Activated gamma-delta T cell treated with anti-CD3 and anti-CD28 coated beads, Interleukin-2, amount 50 U/mL, for 16 hours (primary cell): ENCODE measurements around the gene MAN1C1.
A peak's percentile ranks its signal among the peaks of the same experiment; 100 is the strongest.

Source experiments
- DNase-seq: peaks from one replicate; pipeline ENCODE4 v3.0.0-alpha.2; 2020; ENCODE audit warnings: low read depth

The MAN1C1 gene

DNA sequence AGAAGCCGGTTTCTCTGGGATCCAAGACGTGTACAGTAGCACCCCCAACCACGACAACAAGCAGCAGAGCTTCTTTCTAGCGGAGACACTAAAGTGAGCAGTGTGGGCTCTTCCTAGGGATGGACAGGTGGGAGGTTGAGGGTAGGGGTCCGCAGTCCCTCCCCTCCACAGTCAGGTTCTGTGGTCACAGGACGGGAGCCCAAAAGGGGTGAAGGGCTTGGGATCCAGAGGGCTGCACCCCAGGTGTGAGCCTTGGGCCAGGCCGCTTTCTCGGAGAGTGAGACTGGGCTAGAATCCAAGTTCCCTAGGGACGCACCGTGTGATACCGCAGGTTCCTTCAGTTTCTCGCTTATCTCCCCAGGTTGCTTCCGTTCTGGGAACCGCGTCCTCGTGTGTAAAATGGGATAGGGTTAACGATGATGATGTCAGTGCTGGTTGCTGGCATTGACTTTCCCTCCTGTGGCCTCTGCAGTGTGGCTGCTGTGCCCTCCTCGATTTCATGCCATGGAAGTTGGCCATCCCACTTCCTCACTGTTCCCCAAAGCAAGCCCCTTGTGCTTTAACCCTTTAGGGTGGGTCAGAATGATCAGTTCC is 166.1 kb downstream of the MAN1C1 start:
- DNase-seq = no peak

DNA sequence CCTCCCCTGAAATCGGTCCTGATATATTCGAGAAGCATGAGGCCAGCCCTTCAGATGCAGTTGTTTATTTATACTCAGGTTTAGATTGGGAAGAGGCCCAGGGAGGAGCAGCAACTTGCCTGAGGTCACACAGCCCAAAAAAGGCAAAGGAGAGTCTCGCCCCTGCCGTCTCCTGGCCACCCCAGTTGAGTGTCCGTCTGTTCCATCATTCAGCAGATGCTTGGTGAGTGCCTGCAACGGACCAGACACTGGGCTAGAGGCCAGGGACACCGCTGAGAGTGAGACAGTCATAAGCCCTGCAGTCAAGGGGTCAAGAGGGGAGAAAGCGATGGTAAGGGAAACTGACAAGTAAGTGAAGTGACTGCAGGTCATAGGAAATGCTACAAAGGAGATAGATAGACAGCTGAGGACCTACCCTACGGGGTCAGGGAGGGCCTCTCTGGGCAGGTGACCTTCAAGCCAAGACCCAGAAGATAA is 168.0 kb downstream of the MAN1C1 start:
- no peak for DNase-seq

DNA sequence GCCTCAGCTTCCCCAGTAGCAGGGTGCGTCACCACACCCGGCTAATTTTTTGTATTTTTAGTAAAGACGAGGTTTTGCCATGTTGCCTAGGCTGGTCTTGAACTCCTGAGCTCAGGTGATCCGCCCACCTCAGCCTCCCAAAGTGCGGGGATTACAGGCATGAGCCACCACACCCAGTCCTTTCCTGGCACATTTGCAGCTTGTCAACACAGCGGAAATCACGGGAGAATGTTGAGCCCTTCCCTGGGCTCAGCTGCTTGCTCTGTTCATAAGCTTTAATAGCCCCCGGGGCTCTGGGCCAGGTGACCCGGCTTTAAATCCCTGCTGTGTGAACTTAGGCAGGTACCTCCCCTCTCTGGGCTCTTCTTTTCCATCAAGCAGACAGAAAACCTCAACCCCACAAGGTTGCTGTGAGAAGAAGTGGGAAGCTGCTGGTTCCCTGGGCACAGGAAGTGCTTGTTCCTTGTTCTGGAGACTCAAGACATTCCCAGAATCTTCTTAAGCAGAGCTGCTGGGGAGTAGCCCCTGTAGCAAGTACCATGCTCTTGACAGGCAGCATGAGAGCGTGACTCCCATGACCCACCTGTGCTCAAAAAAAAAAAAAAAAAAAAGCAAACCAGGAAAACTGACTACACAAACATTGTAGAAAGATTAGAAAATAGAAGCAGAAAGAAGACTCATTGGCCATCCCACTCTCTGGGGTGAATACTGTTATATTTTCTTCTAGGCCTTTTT is 168.9 kb downstream of the MAN1C1 start:
- no peak for DNase-seq

DNA sequence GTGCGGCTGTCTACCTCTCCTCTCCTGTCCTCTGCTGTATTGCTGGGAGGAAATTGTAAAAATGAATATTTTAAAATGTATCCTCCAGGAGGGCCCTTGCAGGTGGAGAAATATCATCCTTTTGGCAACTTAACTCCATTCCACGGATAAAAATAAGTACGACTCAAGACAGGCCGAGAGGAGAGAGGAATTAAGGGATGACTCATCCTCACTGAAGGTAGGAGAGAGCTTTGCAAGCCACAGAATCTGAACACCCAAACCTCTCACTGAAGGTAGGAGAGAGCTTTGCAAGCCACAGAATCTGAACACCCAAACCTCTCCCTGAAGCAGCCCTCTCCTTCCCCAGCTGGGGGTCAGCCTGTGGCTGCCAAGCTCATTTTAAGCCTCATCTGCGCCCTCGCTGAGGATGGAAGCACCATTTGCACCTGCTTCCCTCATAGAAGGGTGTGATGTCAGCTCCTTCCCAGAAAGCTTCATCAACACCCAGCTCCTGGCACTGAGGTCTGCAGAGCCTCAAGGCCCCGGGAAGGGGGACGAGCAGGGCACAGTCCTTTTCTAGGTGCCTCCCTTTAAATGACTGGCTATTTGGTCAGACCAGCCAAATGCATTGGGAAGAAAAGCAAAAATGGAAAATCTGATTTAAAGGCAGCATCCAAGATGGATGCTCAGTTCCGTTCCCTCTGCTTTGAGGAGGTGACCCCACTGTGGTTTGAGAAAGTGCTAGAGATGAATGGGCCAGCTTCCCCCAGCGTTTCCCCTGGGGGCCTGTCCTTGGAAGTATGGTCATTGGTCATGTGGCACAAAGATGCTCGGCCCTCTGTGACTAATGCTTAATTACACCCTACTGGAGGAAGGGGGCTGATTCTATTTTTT is 170.5 kb downstream of the MAN1C1 start:
- DNase-seq = no peak

DNA sequence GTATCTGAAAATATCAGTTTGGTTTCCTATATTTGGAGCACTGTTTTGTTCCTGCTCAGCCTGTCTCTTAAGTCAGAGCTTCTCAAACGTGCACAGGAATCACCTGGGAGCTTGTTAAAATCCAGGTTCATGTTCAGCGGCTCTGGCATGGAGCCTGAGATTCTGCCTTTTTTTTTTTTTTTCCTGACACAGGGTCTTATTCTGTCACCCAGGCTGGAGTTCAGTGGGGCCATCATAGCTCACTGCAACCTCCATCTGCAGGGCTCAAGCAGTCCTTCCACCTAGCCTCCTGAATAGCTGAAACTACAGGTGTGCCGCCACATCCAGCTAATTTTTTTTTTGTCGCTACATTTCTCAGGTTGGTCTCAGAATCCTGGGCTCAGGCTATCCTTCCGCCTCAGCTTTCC is 171.2 kb downstream of the MAN1C1 start:
- no peak for DNase-seq

DNA sequence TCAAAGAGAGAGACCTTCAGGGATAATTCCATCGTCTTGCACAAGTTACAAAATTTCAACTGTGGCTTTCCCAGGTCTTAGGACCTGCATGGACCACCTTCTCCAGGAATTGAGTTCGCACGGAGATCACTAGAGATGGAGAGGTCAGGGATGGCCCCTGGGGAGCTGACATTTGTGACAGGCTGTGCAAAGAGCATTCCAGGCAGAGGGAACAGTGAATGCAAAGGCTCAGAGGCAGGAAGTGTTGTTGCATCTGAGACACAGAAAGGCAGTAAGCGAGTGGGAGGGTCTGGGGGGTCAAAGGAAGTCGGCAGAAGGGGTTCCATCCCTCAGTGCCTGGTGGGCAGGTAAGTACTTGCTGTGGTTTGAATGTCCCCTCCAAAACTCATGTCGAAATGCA is 173.9 kb downstream of the MAN1C1 start:
- DNase-seq = no peak

DNA sequence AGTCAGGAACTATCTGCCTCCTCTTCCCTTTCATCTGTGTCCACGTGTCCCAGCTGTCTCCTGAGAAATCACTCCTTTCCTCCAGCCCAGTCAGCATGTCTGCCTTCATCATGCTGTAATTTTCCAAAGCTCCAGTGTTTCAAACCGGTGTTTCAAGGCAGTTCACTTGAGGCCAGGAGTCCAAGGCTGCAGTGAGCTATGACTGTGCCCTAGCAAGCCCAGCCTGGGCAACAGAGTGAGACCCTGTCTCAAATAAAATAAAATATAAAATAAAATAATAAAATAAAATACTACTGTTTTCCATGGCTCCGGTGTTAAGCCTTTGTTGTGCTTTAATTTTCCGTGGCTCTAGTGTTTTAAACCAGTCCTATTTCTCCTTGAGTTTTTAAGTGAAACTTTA is 175.5 kb downstream of the MAN1C1 start:
- DNase-seq = no peak

DNA sequence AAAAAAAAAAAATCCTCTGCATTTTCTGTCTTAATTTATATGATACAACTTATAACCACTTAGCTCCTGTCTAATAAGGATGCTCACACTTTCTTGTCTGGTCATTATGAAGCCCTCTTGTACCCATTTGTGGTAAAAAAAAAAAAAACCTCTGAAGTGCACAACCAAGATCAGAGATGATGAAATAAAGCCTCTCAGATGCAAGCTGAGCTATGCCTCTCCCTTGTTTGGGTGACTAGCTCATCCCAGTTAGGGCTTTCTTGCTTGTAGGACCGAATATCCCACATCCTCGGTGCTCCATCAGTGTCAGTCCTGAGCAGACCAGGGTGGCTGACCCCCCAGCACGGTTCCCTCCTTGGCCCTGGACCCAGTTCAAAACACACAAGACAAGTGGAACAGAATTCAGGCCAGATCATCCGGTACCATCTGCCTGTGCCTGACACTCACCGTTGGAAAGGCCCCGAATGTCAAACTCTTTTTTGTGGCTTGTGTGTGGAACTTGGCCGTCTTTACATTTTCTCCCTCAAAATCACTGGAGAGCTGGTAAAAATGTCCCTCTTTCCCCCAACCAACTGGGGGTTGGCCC is 177.1 kb downstream of the MAN1C1 start:
- no peak for DNase-seq

DNA sequence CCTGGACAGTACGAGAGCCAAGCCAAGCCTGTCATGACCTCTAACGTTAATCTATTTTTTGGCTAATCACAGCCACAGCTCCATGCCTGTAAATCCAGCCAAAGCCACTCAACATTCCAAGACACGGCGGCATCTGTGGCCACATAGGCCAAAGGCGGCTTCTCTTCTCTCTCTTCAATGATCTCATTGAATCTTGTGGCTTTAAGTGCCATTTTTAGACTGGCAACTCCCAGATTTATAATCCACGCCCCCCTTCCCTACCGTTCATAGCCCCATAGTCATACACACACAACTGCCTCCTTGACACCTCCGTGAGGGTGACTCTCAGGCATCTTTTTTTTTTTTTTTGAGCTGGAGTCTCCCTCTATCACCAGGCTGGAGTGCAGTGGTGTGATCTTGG is 177.7 kb downstream of the MAN1C1 start:
- DNase-seq = no peak

DNA sequence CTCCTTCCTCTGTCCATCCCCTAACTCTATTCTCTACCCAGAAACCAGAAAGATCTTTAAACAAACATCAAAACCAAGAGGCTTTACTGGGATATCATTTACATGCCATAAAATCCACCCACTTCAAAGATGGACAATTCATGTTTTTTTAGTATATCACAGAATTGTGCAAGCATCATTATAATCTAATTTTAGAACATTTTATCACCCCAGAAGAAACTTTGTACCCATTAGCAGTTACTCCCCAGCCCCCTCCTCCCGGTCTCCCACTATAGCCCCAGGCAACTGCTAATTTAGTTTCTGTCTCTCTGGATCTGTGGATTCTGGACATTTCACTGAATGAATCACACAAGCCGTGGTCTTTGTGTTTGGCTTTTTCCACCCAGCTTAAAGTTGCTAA is 178.6 kb downstream of the MAN1C1 start:
- no peak for DNase-seq

DNA sequence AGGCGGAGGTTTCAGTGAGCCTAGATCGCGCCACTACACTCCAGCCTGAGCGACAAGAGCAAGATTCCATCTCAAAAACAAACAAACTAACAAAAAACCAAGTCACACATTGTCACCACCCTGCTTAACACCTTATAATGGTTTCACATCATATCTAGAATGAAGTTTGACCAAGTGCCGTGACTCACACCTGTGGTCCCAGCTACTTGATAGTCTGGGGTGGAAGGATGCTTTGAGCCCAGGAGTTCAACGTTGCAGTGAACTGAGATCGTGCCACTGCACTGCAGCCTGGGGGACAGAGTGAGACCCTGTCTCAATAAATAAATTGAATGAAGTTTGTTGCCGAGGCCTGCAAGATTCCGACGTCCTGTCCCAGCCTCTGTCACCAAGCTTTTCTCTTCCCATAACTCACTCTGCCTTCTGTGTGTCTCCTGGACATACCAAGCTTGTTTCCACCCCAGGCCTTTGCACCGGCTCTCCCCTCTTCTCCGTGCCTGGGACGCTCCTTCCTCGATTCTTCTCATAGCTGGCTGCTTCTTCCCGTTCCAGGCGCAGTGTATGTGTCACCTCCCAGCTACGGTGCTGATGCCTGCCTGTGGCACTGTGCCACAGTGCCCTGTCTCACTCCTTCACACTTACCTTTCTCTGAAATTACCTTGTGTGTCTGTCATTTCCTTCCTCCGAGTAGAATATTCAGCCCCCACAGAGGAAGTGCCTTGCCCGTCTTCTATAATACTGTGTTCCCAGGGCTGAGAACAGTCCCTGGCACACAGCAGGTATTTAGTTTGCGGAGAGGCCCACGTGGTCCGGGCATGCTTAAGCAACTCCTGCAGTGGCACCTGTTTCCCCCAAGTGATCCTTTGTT is 179.6 kb downstream of the MAN1C1 start:
- DNase-seq = no peak

DNA sequence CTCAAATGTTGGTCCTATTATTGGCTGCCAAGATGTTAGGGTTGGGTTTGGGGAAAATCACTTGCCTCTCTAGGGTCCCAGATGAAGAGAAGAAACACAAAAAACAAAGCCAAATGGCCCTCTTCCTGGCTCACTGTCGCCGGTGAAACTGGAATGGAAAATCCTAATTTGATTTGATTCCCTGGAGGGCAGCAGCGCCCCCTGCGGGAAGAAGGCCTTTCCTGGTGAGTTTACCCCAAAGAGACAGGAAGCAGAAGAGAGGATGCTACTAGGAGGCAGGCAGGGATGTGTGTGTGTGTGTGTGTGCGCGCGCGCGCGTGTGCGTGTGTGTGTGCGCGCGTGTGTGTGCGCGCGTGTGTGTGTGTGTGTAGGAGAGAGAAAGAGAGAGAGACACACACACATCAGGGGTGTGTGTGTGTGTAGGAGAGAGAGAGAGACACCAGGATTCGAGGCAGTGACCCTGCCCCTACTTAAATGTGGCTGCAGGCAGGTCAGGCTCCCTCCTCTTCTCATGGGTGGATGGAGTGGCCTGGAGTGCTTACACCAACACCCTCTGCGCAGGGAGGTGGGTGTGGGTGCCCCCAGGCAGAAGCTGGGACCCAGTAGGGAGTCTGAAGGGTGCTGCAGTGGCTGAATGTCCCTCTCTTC is 180.3 kb downstream of the MAN1C1 start:
- peak; percentile 68 for DNase-seq

DNA sequence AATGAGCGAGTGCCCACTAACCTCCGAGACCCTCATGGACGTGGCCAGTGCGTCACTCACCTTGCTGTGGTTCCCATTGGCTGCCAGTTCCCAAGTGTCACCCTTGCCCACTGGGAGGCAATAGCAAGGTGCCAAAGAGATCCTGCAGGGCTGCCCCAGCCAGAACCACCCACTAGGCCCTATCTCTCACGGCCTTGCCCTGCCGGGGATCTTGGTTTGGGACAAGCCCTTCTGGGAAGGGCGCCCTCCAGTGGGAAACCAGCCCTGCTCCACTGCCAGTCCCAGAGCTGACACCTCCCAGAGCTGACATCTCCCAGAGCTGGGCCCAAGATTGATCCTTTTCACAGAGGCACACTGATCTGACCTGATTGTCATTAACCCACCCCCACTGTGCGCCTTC is 181.3 kb downstream of the MAN1C1 start:
- no peak for DNase-seq

DNA sequence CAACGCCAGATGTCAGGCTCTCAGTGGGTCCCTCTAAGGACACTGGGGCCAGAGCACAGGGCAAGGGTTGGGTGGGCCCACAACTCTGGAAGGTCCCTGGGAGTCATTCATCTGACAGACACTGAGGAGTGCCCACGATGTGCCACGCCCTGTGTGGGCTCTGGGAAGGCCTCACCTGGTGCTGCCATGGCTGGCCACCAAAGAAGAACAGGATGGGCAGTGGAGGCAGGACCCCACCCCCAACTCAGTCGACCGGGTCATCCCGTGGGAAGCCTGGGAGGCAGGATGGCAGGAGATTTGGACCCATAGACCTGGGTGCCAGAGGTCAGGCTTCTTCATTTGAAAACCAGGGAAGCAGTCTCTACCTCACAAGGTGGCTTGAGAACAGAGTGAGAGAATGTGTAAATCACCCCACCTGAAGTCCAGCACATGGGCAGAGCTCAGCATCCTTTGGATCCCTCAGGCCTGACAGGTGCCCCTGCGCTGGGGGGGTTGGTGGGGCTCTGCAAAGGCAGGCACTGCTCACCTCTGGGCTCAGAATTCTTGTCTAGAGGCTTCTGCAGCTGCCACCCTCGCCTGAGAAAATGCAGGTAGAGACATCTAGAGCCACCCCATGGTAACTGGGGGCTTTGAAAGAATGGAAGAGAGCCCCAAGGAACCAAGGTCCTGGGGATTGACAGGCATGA is 182.2 kb downstream of the MAN1C1 start:
- no peak for DNase-seq

DNA sequence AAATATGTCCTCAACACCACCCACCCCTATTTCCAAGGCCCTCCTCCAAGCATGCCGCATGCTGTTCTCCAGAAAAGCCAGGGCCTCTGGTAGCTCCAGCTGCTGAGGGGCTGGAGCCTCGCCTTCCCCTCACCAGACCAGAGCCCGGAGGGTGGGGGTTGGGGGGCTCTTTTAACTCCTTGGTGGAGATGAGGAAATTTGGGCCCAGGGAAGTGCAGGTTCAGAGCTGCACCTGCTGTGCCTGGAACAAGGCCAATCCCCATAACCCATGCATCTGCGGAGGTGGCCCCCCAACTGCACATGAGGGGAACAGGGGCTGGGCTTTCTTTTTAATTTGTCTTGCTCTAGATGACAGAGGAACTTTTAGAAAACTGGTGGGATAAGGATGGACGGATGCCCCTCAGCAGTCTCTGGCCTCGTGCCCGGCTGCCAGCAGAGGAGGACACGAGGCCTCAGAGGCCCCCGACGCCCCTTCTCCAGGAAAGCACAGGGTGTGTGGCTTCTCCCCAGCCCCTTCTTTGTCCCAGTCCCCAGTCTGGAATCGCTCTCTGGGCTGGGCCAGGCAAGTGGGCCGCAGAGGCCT is 182.9 kb downstream of the MAN1C1 start:
- no peak for DNase-seq

DNA sequence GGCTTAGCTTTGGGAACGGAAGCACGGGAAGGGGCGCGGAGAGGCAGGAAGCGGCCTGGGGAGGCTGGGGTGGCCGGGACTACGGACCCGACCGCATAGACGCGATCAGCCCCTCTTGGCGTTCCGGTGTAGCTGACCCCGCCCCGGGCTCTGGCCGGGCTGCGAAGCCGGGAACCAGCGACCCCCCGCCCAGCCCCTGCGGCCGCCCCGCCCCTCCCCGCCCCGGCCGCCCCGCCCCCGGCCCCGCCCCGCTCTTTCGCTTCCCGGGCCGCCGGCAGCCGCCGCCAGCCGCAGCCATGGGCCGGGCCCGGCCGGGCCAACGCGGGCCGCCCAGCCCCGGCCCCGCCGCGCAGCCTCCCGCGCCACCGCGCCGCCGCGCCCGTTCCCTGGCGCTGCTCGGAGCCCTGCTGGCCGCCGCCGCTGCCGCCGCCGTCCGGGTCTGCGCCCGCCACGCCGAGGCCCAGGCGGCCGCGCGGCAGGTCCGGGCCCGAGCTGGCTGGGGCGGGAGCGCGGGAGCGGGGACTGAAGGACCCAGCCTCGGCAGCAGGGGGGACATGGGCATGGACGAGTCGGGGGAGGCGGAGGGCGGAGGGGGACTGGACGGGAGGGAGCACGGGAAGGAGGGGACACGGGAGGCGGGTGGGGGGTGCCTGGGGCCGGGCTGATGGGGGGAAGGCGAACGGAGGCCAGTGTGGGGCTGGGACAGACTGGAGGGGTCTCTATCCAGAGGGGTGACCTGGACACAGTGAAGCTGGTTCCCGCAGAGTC is 183.5 kb downstream of the MAN1C1 start, which contains the start of gene SELENON:
SELENON (plus strand) TSS at position 259 of the 768 bp plus-strand sequence; CDS start at position 297, 38 bp downstream.
- no peak for DNase-seq

DNA sequence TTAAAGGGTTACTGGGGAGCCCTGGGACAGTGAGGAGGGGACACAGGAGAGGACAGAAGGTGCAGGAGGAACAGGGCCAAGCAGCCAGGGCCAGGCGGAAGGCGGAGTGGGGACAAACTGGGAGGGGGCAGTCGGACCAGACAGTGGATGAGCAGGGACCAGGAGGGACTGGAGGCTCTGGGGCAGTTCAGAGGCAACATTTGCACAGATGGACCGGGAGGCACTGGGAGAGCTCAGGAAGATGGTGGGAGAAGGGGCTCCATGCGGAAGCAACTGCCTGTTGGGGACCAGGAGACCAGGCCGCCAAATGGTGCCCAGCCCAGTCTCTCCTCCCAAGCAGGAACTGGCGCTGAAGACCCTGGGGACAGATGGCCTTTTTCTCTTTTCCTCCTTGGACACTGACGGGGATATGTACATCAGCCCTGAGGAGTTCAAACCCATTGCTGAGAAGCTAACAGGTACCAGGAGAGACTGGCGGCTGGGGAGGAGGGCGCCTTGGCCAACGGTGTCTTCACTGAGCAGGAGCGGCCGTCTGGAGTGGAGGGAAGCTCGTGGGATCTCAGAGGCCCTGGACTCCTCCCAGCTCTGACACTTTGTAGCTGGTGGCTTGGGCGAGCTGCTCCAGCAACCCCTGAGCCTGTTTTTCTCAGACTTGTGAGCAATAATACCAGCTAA is 184.2 kb downstream of the MAN1C1 start:
- DNase-seq = no peak

DNA sequence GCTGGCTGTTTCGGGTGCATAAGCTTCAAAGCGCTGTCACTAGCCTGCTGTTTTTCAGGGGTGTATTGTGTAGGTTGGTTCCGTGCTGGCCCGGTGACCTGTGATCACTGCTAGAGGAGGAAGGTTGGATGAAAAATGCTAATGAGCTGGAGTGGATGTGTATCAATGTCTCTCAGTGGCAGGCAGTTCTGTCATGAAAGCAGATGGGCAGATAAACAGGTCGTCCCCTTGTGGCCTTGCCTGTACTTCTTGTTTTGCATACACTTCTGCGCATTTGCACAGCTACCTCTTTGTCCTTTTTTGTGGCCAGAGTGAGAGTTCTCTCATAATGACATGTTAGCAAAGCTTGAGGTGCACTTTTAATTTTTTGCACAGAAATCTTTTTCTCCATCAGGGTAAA is 186.3 kb downstream of the MAN1C1 start:
- no peak for DNase-seq

DNA sequence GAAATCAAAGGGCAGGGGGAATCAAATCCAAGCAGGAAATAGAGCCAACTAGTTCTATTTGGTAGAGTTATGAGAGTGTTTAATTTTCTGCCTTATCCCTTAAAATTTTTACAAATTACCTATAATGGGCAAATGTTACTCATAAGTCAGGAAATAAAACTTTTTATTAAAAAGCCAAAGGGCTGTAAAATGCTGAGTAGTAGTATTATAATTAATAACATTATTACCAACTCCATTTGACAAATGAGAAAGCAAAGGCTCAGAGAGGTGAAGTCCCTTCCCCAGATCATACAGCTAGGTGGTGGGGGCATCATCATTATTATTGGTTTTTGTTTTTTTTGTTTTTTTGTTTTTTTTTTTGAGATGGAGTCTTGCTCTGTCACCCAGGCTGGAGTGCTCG is 186.8 kb downstream of the MAN1C1 start:
- DNase-seq = no peak
